GM12891 (cell line): Measurements from ENCODE around the gene CPXM1.

Experiments used
- POLR2A ChIP-seq: IDR thresholded peaks from 2 replicates; pipeline ENCODE4 v1.6.1; 2011; ENCODE audit warnings: low read depth, low read length, control low read depth
- POLR2AphosphoS5 ChIP-seq: IDR thresholded peaks from 2 replicates; pipeline ENCODE4 v1.6.1; 2011; ENCODE audit warnings: low read depth, low read length, control low read depth
- SPI1 ChIP-seq: IDR thresholded peaks from 2 replicates; pipeline ENCODE4 v1.6.1; 2011; ENCODE audit warnings: low read depth, low read length, control low read depth
- TAF1 ChIP-seq: IDR thresholded peaks from 2 replicates; pipeline ENCODE4 v1.6.1; 2011; ENCODE audit warnings: low read depth, low read length, control low read depth

- TF ChIP-seq POLR2A (no peak), POLR2AphosphoS5 (no peak), SPI1 (no peak), TAF1 (no peak)
These were observed 4.6 kb upstream of the CPXM1 start for GRCh38 chr20:2804852-2805688.
